ENCODE data around the gene SECISBP2. TPM values are rescaled to one million over a fixed set of nuclear protein-coding genes. Genes with fewer than 3 reads are reported as not detected.
A peak's percentile ranks its signal among the peaks of the same experiment; 100 is the strongest.

Gene SECISBP2
- total and polyA plus RNA-seq, 2 of the 13 experiments (the other 11 are each of a cell fraction or from before 2014, with no cell fraction given), result 32.4 to 38.0 TPM

- TF ChIP-seq SOX13 (IDR thresholded peaks at IDR 0.05) (no peak; the same call in 1 of the 2 replicates), SOX13 (CRISPR knock-in tag; conservative IDR thresholded peaks at IDR 0.05 in 1 of 2, IDR thresholded peaks at IDR 0.05 in 1 of 2) (peak in 1 of 2 experiments; percentile 33; a peak in 1 of 4 replicates), ZNF136 (CRISPR knock-in tag; IDR thresholded peaks at IDR 0.05; ENCODE audit: low read depth) (peak; percentile 90; the same call in 1 of the 2 replicates), NFE2L1 (CRISPR knock-in tag; IDR thresholded peaks at IDR 0.05; ENCODE audit: borderline replicate concordance) (no peak), ZKSCAN5 (CRISPR knock-in tag; IDR thresholded peaks at IDR 0.05) (no peak), ETV6 (CRISPR knock-in tag; conservative IDR thresholded peaks at IDR 0.05) (peak; percentile 85; the same call in 1 of the 2 replicates), TP53 (CRISPR knock-in tag; conservative IDR thresholded peaks at IDR 0.05) (peak; percentile 23; the same call in 1 of the 2 replicates), ZNF580 (CRISPR knock-in tag; IDR thresholded peaks at IDR 0.05; ENCODE audit: borderline replicate concordance, low read depth) (peak; percentile 88), ZNF83 (CRISPR knock-in tag; IDR thresholded peaks at IDR 0.05; ENCODE audit: borderline replicate concordance) (no peak), MXI1 (IDR thresholded peaks at IDR 0.05; ENCODE audit: borderline replicate concordance, low read depth, low read length) (peak; percentile 97), RFX3 (CRISPR knock-in tag; IDR thresholded peaks at IDR 0.05) (no peak), ZNF451 (CRISPR knock-in tag; IDR thresholded peaks at IDR 0.05) (peak; percentile 77), HES4 (CRISPR knock-in tag; IDR thresholded peaks at IDR 0.05; ENCODE audit: borderline replicate concordance) (peak; percentile 63; the same call in 1 of the 2 replicates), MAX (IDR thresholded peaks at IDR 0.05) (peak; percentile 99), ZNF501 (CRISPR knock-in tag; IDR thresholded peaks at IDR 0.05) (peak; percentile 100), ZNF101 (CRISPR knock-in tag; IDR thresholded peaks at IDR 0.05; ENCODE audit: borderline replicate concordance, low read depth) (no peak), NAIF1 (CRISPR knock-in tag; IDR thresholded peaks at IDR 0.05; ENCODE audit: borderline replicate concordance) (no peak), REL (CRISPR knock-in tag; conservative IDR thresholded peaks at IDR 0.05) (peak; percentile 68; the same call in 1 of the 2 replicates), ADNP (CRISPR knock-in tag; IDR thresholded peaks at IDR 0.05) (no peak), MAF1 (CRISPR knock-in tag; IDR thresholded peaks at IDR 0.05; ENCODE audit: borderline replicate concordance) (peak; percentile 83; the same call in 1 of the 2 replicates), ZNF614 (CRISPR knock-in tag; IDR thresholded peaks at IDR 0.05; ENCODE audit: borderline replicate concordance) (peak; percentile 52), ZNF883 (CRISPR knock-in tag; IDR thresholded peaks at IDR 0.05; ENCODE audit: not compliant biosample characterization) (peak; percentile 75), SRF (IDR thresholded peaks at IDR 0.05; ENCODE audit: low read depth, low read length) (peak; percentile 54; the same call in 1 of the 2 replicates), ZNF460 (CRISPR knock-in tag; IDR thresholded peaks at IDR 0.05; ENCODE audit: borderline replicate concordance) (no peak; the same call in 1 of the 2 replicates)
- TF ChIP-seq, protein P1, sequence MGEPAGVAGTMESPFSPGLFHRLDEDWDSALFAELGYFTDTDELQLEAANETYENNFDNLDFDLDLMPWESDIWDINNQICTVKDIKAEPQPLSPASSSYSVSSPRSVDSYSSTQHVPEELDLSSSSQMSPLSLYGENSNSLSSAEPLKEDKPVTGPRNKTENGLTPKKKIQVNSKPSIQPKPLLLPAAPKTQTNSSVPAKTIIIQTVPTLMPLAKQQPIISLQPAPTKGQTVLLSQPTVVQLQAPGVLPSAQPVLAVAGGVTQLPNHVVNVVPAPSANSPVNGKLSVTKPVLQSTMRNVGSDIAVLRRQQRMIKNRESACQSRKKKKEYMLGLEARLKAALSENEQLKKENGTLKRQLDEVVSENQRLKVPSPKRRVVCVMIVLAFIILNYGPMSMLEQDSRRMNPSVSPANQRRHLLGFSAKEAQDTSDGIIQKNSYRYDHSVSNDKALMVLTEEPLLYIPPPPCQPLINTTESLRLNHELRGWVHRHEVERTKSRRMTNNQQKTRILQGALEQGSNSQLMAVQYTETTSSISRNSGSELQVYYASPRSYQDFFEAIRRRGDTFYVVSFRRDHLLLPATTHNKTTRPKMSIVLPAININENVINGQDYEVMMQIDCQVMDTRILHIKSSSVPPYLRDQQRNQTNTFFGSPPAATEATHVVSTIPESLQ (CRISPR knock-in tag; conservative IDR thresholded peaks at IDR 0.05), result no peak
- TF ChIP-seq, protein P2, sequence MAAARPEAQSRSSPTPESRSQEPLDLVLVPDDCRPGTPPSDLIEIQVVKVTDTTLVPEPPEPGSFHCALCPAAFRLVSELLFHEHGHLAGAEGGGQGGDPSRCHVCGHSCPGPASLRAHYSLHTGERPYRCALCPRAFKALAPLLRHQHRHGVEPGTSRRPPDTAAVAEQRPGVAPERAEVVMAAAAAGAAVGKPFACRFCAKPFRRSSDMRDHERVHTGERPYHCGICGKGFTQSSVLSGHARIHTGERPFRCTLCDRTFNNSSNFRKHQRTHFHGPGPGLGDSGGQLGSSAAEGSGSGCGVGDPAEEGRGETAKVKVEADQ (CRISPR knock-in tag; IDR thresholded peaks at IDR 0.05; ENCODE audit: borderline replicate concordance), result 0 out of 2 replicates have a peak, but pooled peaks have one; percentile 53
Observed at GRCh38 chr9:89318123-89319014, at the start of gene SECISBP2 (continued).
